Lower lobe of right lung (tissue), 2 donors: ENCODE data around the gene TRIM26. TPM values are rescaled to one million over a fixed set of nuclear protein-coding genes. Genes with fewer than 3 reads are reported as not detected.

Experiments
- ATAC-seq, 2 donors: fragments of 200-7000 bp; cut with Tn5 transposase; one replicate each; pipeline ENCODE4 v1.9.1; 2020 to 2022; ENCODE audit warnings: mild to moderate bottlenecking in 2 of 2, moderate library complexity in 2 of 2
- DNase-seq: peaks from one replicate; pipeline ENCODE4 v3.0.0-alpha.2; 2020
- H3K27ac ChIP-seq: fragments of 200-600 bp; one replicate; pipeline ENCODE4 v1.8.0; 2022
- H3K27me3 ChIP-seq: fragments of 200-600 bp; one replicate; pipeline ENCODE4 v1.8.0; 2022; ENCODE audit warnings: low read depth
- H3K36me3 ChIP-seq: fragments of 200-600 bp; one replicate; pipeline ENCODE4 v1.8.0; 2022; ENCODE audit warnings: mild to moderate bottlenecking
- H3K4me1 ChIP-seq: fragments of 200-600 bp; one replicate; pipeline ENCODE4 v1.8.0; 2022
- H3K4me3 ChIP-seq: fragments of 200-600 bp; one replicate; pipeline ENCODE4 v1.8.0; 2022; ENCODE audit warnings: mild to moderate bottlenecking
- H3K9me3 ChIP-seq: fragments of 200-600 bp; one replicate; pipeline ENCODE4 v1.8.0; 2022
- CTCF ChIP-seq: fragments of 200-600 bp; IDR thresholded peaks from one replicate; pipeline ENCODE4 v1.8.0; 2022; ENCODE audit warnings: antibody characterized with exemption, mild to moderate bottlenecking
- intact Hi-C: fragments of 100-400 bp; cut with DNase I; formaldehyde crosslinking; loops from one replicate; pipeline ENCODE4 v1.11.0; 2022
- total RNA-seq: library from RNA; stranded (reverse); fragmentation: NEBNext Ultra II Directional; extraction: Animal tissue kit (Norgen Biotek cat#: 25700); gene quantifications from one replicate; pipeline ENCODE4 v1.2.1, GENCODE V29; 2021
- donor health status: DM: no; HTN: yes; CAD: no; lungs with severe emphysema.

TRIM26 gene
- total RNA-seq, 1 donor from 2014 or later, result 46.0 TPM

GRCh38 chr6:30157581-30157980 lies 55.6 kb downstream of the TRIM26 start:
- H3K27me3 ChIP-seq, result no peaks in the 10 kb centered on the region
- H3K36me3 ChIP-seq, result no peaks in the 10 kb centered on the region
- no peak for TF ChIP-seq CTCF
- no peak for DNase-seq
- H3K4me3 ChIP-seq, result no peak overlapping the region
- ATAC-seq, result no peak
- no peaks in the 10 kb centered on the region for H3K9me3 ChIP-seq
- intact Hi-C loops, result no loop called here
- H3K27ac ChIP-seq, result no peak overlapping the region
- peaks cover 27% of the 10 kb centered on the region for H3K4me1 ChIP-seq

GRCh38 chr6:30156774-30157173 lies 56.4 kb downstream of the TRIM26 start:
- H3K27ac ChIP-seq, result no peak overlapping the region
- no peaks in the 10 kb centered on the region for H3K36me3 ChIP-seq
- no peaks in the 10 kb centered on the region for H3K9me3 ChIP-seq
- no peak for TF ChIP-seq CTCF
- H3K27me3 ChIP-seq, result no peaks in the 10 kb centered on the region
- no peak for ATAC-seq
- DNase-seq, result no peak
- peaks cover 27% of the 10 kb centered on the region for H3K4me1 ChIP-seq
- H3K4me3 ChIP-seq, result no peak overlapping the region
- intact Hi-C loops, result no loop called here

GRCh38 chr6:30156262-30156599 lies 57.0 kb downstream of the TRIM26 start:
- intact Hi-C loops, result no loop called here
- DNase-seq, result no peak
- peaks cover 27% of the 10 kb centered on the region for H3K4me1 ChIP-seq

GRCh38 chr6:30155520-30156261 lies 57.5 kb downstream of the TRIM26 start:
- Histone ChIP-seq H3K4me1 (peaks cover 27% of the 10 kb centered on the region), H3K27me3 (no peaks in the 10 kb centered on the region), H3K27ac (no peak overlapping the region), H3K36me3 (no peaks in the 10 kb centered on the region), H3K4me3 (no peak overlapping the region), H3K9me3 (no peaks in the 10 kb centered on the region)
- intact Hi-C loops, result no loop called here
- no peak for TF ChIP-seq CTCF
- DNase-seq (no peak), ATAC-seq (no peak)

More at GRCh38 chr6:30156262-30156599, 57.0 kb downstream of the TRIM26 start:
- no peak for TF ChIP-seq CTCF
- peak; percentile 76 for ATAC-seq
- no peak overlapping the region for H3K27ac ChIP-seq
- no peaks in the 10 kb centered on the region for H3K36me3 ChIP-seq
- no peak overlapping the region for H3K4me3 ChIP-seq
- H3K9me3 ChIP-seq, result no peaks in the 10 kb centered on the region
- no peaks in the 10 kb centered on the region for H3K27me3 ChIP-seq

GRCh38 chr6:30154709-30155519 lies 58.3 kb downstream of the TRIM26 start:
- no peak for ATAC-seq
- H3K9me3 ChIP-seq, result no peaks in the 10 kb centered on the region

More at GRCh38 chr6:30154709-30155519, 58.3 kb downstream of the TRIM26 start:
- H3K36me3 ChIP-seq, result no peaks in the 10 kb centered on the region
- no peaks in the 10 kb centered on the region for H3K27me3 ChIP-seq
- TF ChIP-seq CTCF, result no peak
- no peak overlapping the region for H3K27ac ChIP-seq
- H3K4me3 ChIP-seq, result no peak overlapping the region
- DNase-seq, result no peak
- intact Hi-C loops, result no loop called here
- H3K4me1 ChIP-seq, result peaks cover 27% of the 10 kb centered on the region
